Measurements from ENCODE around the gene TRIOBP. TPM values are rescaled to one million over a fixed set of nuclear protein-coding genes. Genes with fewer than 3 reads are reported as not detected.

TRIOBP gene
- total RNA-seq, 3 donors from 2014 or later (not counting 1 experiment from before 2014, with no cell fraction given), result 25.1 to 38.5 (median 25.8) TPM

DNA sequence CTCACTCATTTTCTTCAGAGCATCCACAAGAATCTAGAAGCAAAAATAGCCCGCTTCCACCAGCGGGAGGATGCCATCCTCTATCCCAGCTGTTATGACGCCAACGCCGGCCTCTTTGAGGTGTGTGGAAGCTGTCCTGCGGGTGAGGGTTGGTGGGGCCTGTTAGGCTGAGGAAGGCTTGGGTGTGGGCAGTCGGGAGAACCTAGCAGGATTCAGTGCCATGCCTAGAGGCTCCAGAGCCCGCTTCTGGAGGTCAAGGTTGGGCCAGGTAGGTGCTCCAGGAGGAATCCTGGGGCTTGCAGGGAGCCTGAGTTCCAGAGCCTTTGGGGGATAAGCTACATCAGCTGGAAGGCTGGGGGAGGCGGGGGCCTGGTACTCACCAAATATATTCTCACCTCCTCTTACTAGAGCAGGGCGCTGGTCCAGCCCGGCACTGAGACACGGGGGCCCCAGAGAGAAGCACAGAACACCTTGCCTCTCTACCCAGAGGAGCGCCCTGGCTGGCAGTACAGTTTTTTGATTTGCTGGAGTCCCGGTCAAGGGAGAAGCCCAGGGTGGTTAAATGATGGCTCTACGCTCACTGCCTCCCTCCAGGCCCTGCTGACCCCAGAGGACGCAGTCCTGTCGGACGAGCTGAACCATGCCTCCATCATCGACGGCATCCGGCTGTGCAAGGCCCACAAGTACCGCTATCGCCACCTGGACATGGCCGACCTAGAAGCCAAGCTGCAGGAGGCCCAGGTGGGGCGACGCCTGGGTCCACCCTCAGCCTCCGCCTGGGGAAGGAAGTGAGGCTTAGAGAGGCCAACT is 116.2 kb downstream of the TRIOBP start:
- H3K4me3 Mint-ChIP-seq, result no peak overlapping the region

GRCh38 chr22:37815593-37815992 is 118.7 kb downstream of the TRIOBP start:
- no peak for TF ChIP-seq CTCF (IDR thresholded peaks at IDR 0.05)
- H3K27me3 ChIP-seq (ENCODE audit: control insufficient read depth, insufficient read depth, low read length), result peaks cover 3% of the 10 kb centered on the region
- 94% methylated on average over 12 of the region's 12 CpGs for WGBS (ENCODE audit: insufficient coverage)
- Mint-ChIP-seq H3K4me1 (peaks cover 0 to 14% of the 10 kb centered on the region in 2 donors), H3K4me3 (no peak overlapping the region), H3K36me3 (no peaks in the 10 kb centered on the region), H3K27ac (no peak overlapping the region), H3K9me3 (no peaks in the 10 kb centered on the region), H3K27me3 (ENCODE audit: low read depth in 2 of 2) (peaks cover 0 to 12% of the 10 kb centered on the region in 2 donors)
- DNase-seq, result no peak
- H3K4me1 ChIP-seq (ENCODE audit: control insufficient read depth, insufficient read depth, low read length), result peaks cover 21% of the 10 kb centered on the region
- intact Hi-C loops (cut with micrococcal nuclease), result loop anchor here (5.0 kb wide), 1 partner anchor 137 kb away; the partner anchor contains the start of genes C22orf23 and POLR2F
- ATAC-seq, result no peak
- no peak overlapping the region for H3K4me3 ChIP-seq (ENCODE audit: low read length)
- H3K9me3 ChIP-seq (ENCODE audit: control insufficient read depth, insufficient read depth, low read length), result no peaks in the 10 kb centered on the region
- no peak overlapping the region for H3K27ac ChIP-seq (ENCODE audit: low read length)
- no peaks in the 10 kb centered on the region for H3K36me3 ChIP-seq (ENCODE audit: control insufficient read depth, insufficient read depth, low read length)

More for the DNA sequence above, 116.2 kb downstream of the TRIOBP start:
- TF ChIP-seq CTCF (IDR thresholded peaks at IDR 0.05), result no peak
- H3K36me3 Mint-ChIP-seq, result no peaks in the 10 kb centered on the region
- no peaks in the 10 kb centered on the region for H3K9me3 Mint-ChIP-seq
- H3K27ac ChIP-seq (ENCODE audit: low read length), result no peak overlapping the region
- no peak overlapping the region for H3K27ac Mint-ChIP-seq
- peaks cover 19% of the 10 kb centered on the region for H3K27me3 ChIP-seq (ENCODE audit: control insufficient read depth, insufficient read depth, low read length)
- intact Hi-C loops (cut with micrococcal nuclease), result no loop called here
- no peaks in the 10 kb centered on the region for H3K36me3 ChIP-seq (ENCODE audit: control insufficient read depth, insufficient read depth, low read length)
- no peak for DNase-seq
- H3K27me3 Mint-ChIP-seq (ENCODE audit: low read depth in 2 of 2), result peaks cover 0 to 12% of the 10 kb centered on the region in 2 donors
- no peak for ATAC-seq
- peaks cover 15% of the 10 kb centered on the region for H3K4me1 ChIP-seq (ENCODE audit: control insufficient read depth, insufficient read depth, low read length)
- H3K4me3 ChIP-seq (ENCODE audit: low read length), result no peak overlapping the region
- 93% methylated on average over 27 of the region's 27 CpGs for WGBS (ENCODE audit: insufficient coverage)
- peaks cover 5 to 15% of the 10 kb centered on the region in 2 donors for H3K4me1 Mint-ChIP-seq
- no peaks in the 10 kb centered on the region for H3K9me3 ChIP-seq (ENCODE audit: control insufficient read depth, insufficient read depth, low read length)

- no peak for TF ChIP-seq CTCF (IDR thresholded peaks at IDR 0.05)
- H3K36me3 Mint-ChIP-seq, result no peaks in the 10 kb centered on the region
- Histone ChIP-seq H3K4me3 (ENCODE audit: low read length) (no peak overlapping the region), H3K27me3 (ENCODE audit: control insufficient read depth, insufficient read depth, low read length) (no peaks in the 10 kb centered on the region), H3K36me3 (ENCODE audit: control insufficient read depth, insufficient read depth, low read length) (no peaks in the 10 kb centered on the region), H3K4me1 (ENCODE audit: control insufficient read depth, insufficient read depth, low read length) (peaks cover 21% of the 10 kb centered on the region), H3K27ac (ENCODE audit: low read length) (no peak overlapping the region), H3K9me3 (ENCODE audit: control insufficient read depth, insufficient read depth, low read length) (no peaks in the 10 kb centered on the region)
- H3K4me1 Mint-ChIP-seq, result peaks cover 0 to 14% of the 10 kb centered on the region in 2 donors
- DNase-seq (no peak), ATAC-seq (no peak)
- peaks cover 0 to 13% of the 10 kb centered on the region in 2 donors for H3K27me3 Mint-ChIP-seq (ENCODE audit: low read depth in 2 of 2)
- H3K9me3 Mint-ChIP-seq, result no peaks in the 10 kb centered on the region
- intact Hi-C loops (cut with micrococcal nuclease), result loop anchor here (1.0 to 5.0 kb wide), 2 partner anchors 47 to 136 kb away; partner anchors contain the start of genes C22orf23 and POLR2F
- H3K4me3 Mint-ChIP-seq, result no peak overlapping the region
- H3K27ac Mint-ChIP-seq, result no peak overlapping the region
- WGBS (ENCODE audit: insufficient coverage), result 96% methylated on average over 23 of the region's 23 CpGs
Observed at GRCh38 chr22:37816543-37817180, 119.8 kb downstream of the TRIOBP start.

Data from natural killer cell (primary cell).